Body of pancreas (tissue), 4 donors: ENCODE measurements around the gene DTNB. TPM values are rescaled to one million over a fixed set of nuclear protein-coding genes. Genes with fewer than 3 reads are reported as not detected.

ENCODE experiments used
- ATAC-seq: fragments of 150-250 bp; one replicate; pipeline ENCODE4 v1.9.1; 2016
- DNase-seq, 4 donors: peaks; one replicate each; pipeline ENCODE4 v3.0.0-alpha.2; 2019
- H3K27ac ChIP-seq, 4 donors: fragments of 200-600 bp; sonication (generic); 1 replicate in 3 of 4; 2 replicates in 1 of 4; pipeline versions ENCODE4 v1.5.1 to v1.6.1; 2016 to 2019; ENCODE audit warnings: mild to moderate bottlenecking in 1 of 4, mixed read lengths in 1 of 4, moderate library complexity in 1 of 4
- H3K27me3 ChIP-seq, 2 donors: fragments of 200-600 bp; sonication (generic); one replicate each; pipeline ENCODE4 v1.6.0; 2016; ENCODE audit warnings: mild to moderate bottlenecking in 1 of 2
- H3K36me3 ChIP-seq, 2 donors: fragments of 200-600 bp; sonication (generic); replicated peaks in 1 of 2; 2 replicates each; pipeline ENCODE4 v1.5.1; 2016; ENCODE audit warnings: low read depth in 2 of 2; ENCODE audit not compliant: insufficient read depth in 1 of 2
- H3K4me1 ChIP-seq: fragments of 200-600 bp; sonication (generic); one replicate; pipeline ENCODE4 v1.6.0; 2016
- H3K4me3 ChIP-seq, 2 donors: fragments of 200-600 bp; sonication (generic); 1 replicate in 1 of 2; 2 replicates in 1 of 2; pipeline ENCODE4 v1.5.1; 2016 to 2019
- H3K9me3 ChIP-seq, 3 donors: fragments of 200-600 bp; sonication (generic); 1 replicate in 2 of 3; 2 replicates in 1 of 3; pipeline ENCODE4 v1.5.1; 2016
- CTCF ChIP-seq, 7 experiments: fragments of 450-650 bp in 4 of 7; fragments of 200-600 bp in 3 of 7; sonication (generic) in 3 of 7; IDR thresholded peaks; one replicate each; pipeline ENCODE4 v1.5.1; 2016 to 2019; ENCODE audit warnings: antibody characterized with exemption in 7 of 7
- POLR2A ChIP-seq, 3 donors: fragments of 450-650 bp; IDR thresholded peaks; one replicate each; pipeline ENCODE4 v1.6.1; 2016; ENCODE audit warnings: antibody characterized with exemption in 3 of 3, mild to moderate bottlenecking in 2 of 3
- WGBS, 2 donors: methylation state at CpG; one replicate each; pipeline ENCODE4 v1.1.5; 2017; 5-methylcytosine and 5-hydroxymethylcytosine counted together
- intact Hi-C: fragments of 100-400 bp; cut with DNase I; formaldehyde crosslinking; loops from one replicate; pipeline ENCODE4 v1.15.1; 2023
- total RNA-seq, 2 donors: library from RNA; depleted of rRNA; stranded (reverse); fragments of >200 nt; gene quantifications; one replicate each; pipeline ENCODE4 v1.1.0, GENCODE V29; 2016

The DTNB gene
- total RNA-seq, 2 donors from 2014 or later: 17.8 to 22.6 TPM

GRCh38 chr2:25334482-25334881 lies 338.9 kb downstream of the DTNB start:
- no peak overlapping the region for H3K27ac ChIP-seq
- DNase-seq (no peak), ATAC-seq (no peak)
- H3K4me1 ChIP-seq: peaks cover 42% of the 10 kb centered on the region
- no peaks in the 10 kb centered on the region for H3K36me3 ChIP-seq
- intact Hi-C loops: no loop called here
- WGBS, 2 donors: 88 to 94% methylated on average over 6 to 8 of the region's 8 CpGs
- TF ChIP-seq CTCF (IDR thresholded peaks at IDR 0.05): no peak
- TF ChIP-seq POLR2A (IDR thresholded peaks at IDR 0.05): no peak
- no peaks in the 10 kb centered on the region for H3K9me3 ChIP-seq
- no peak overlapping the region for H3K4me3 ChIP-seq
- no peaks in the 10 kb centered on the region for H3K27me3 ChIP-seq

- ATAC-seq (no peak), DNase-seq (no peak)
- Histone ChIP-seq H3K9me3 (no peaks in the 10 kb centered on the region), H3K36me3 (no peaks in the 10 kb centered on the region), H3K27ac (no peak overlapping the region), H3K4me3 (no peak overlapping the region), H3K27me3 (no peaks in the 10 kb centered on the region), H3K4me1 (peaks cover 37% of the 10 kb centered on the region)
- 55 to 63% methylated on average over 3 of the region's 4 CpGs for WGBS, 2 donors
- intact Hi-C loops: no loop called here
- no peak for TF ChIP-seq CTCF (IDR thresholded peaks at IDR 0.05)
These were observed 339.4 kb downstream of the DTNB start for GRCh38 chr2:25333981-25334380.

GRCh38 chr2:25332571-25332970 lies 340.8 kb downstream of the DTNB start:
- peak; percentile 71 for ATAC-seq
- H3K4me3 ChIP-seq: no peak overlapping the region
- H3K36me3 ChIP-seq: no peaks in the 10 kb centered on the region
- DNase-seq: peak in 3 of 4 donors; percentile 41 to 60 (median 59)
- peak overlapping the region in 3 of 4 donors; percentile 32 to 60 (median 45) for H3K27ac ChIP-seq
- H3K4me1 ChIP-seq: peaks cover 33% of the 10 kb centered on the region
- no peaks in the 10 kb centered on the region for H3K27me3 ChIP-seq
- TF ChIP-seq POLR2A (IDR thresholded peaks at IDR 0.05): no peak
- TF ChIP-seq CTCF (IDR thresholded peaks at IDR 0.05): no peak
- intact Hi-C loops: no loop called here
- H3K9me3 ChIP-seq: no peaks in the 10 kb centered on the region
- 64 to 65% methylated on average over 6 to 9 of the region's 9 CpGs for WGBS, 2 donors

GRCh38 chr2:25331686-25332365 lies 341.6 kb downstream of the DTNB start:
- intact Hi-C loops: no loop called here
- 92 to 94% methylated on average over 22 to 23 of the region's 23 CpGs for WGBS, 2 donors
- Histone ChIP-seq H3K9me3 (no peaks in the 10 kb centered on the region), H3K27me3 (no peaks in the 10 kb centered on the region), H3K36me3 (no peaks in the 10 kb centered on the region), H3K27ac (peak overlapping the region in 3 of 4 donors; percentile 32 to 60 (median 45)), H3K4me3 (no peak overlapping the region), H3K4me1 (peaks cover 25% of the 10 kb centered on the region)
- TF ChIP-seq CTCF (IDR thresholded peaks at IDR 0.05) (no peak), POLR2A (IDR thresholded peaks at IDR 0.05) (no peak)
- DNase-seq: no peak
- ATAC-seq: no peak

- no peak for ATAC-seq
- no peaks in the 10 kb centered on the region for H3K9me3 ChIP-seq
- no peak for DNase-seq
- intact Hi-C loops: no loop called here
- TF ChIP-seq CTCF (IDR thresholded peaks at IDR 0.05): no peak
- TF ChIP-seq POLR2A (IDR thresholded peaks at IDR 0.05): no peak
- H3K36me3 ChIP-seq: no peaks in the 10 kb centered on the region
- H3K27ac ChIP-seq: no peak overlapping the region
- 89% methylated on average over 4 of the region's 4 CpGs for WGBS, 2 donors
- peaks cover 16% of the 10 kb centered on the region for H3K4me1 ChIP-seq
- H3K27me3 ChIP-seq: no peaks in the 10 kb centered on the region
- no peak overlapping the region for H3K4me3 ChIP-seq
These were observed 342.4 kb downstream of the DTNB start for GRCh38 chr2:25330937-25331336.
